RWPE2 (cell line): ENCODE measurements around the gene PAK2.
"Not testable (repeated sequence)": the region's sequence is repeated elsewhere in the genome, so short reads cannot be mapped to it uniquely, and the experiment has no call there.

ENCODE experiments used
- ATAC-seq: fragments of 200-7000 bp; cut with Tn5 transposase; 3 replicates; pipeline ENCODE4 v1.9.1; 2021; ENCODE audit warnings: low read depth
- DNase-seq: peaks from one replicate; pipeline ENCODE4 v3.0.0-alpha.2; 2020; ENCODE audit warnings: low spot score
- H3K27ac ChIP-seq: fragments of 450-650 bp; 2 replicates; pipeline ENCODE4 v1.5.1; 2017; ENCODE audit warnings: mild to moderate bottlenecking; ENCODE audit not compliant: poor library complexity, severe bottlenecking
- H3K27me3 ChIP-seq: fragments of 250-450 bp; sonication (Bioruptor Pico); 2 replicates; pipeline ENCODE4 v1.5.1; 2021; ENCODE audit warnings: mild to moderate bottlenecking, moderate library complexity; ENCODE audit not compliant: insufficient read depth, poor library complexity, severe bottlenecking
- H3K36me3 ChIP-seq: fragments of 250-450 bp; sonication (Bioruptor Pico); 2 replicates; pipeline ENCODE4 v1.5.1; 2020; ENCODE audit warnings: low read depth, mild to moderate bottlenecking, moderate library complexity
- H3K4me1 ChIP-seq: fragments of 250-450 bp; sonication (Bioruptor Pico); 2 replicates; pipeline ENCODE4 v1.5.1; 2021; ENCODE audit warnings: mild to moderate bottlenecking, moderate library complexity; ENCODE audit not compliant: insufficient read depth, poor library complexity, severe bottlenecking
- H3K4me3 ChIP-seq: fragments of 250-450 bp; sonication (Bioruptor Pico); 2 replicates; pipeline ENCODE4 v1.5.1; 2021; ENCODE audit warnings: mild to moderate bottlenecking, moderate library complexity; ENCODE audit not compliant: severe bottlenecking
- H3K9me3 ChIP-seq: fragments of 250-450 bp; sonication (Bioruptor Pico); 2 replicates; pipeline ENCODE4 v1.5.1; 2021; ENCODE audit warnings: mild to moderate bottlenecking, moderate library complexity; ENCODE audit not compliant: severe bottlenecking
- CTCF ChIP-seq: fragments of 450-650 bp; IDR thresholded peaks from one replicate; pipeline ENCODE4 v1.5.1; 2017; ENCODE audit warnings: mild to moderate bottlenecking, moderate library complexity; ENCODE audit not compliant: poor library complexity, severe bottlenecking

The PAK2 gene

GRCh38 chr3:196867155-196867506 lies 127.5 kb downstream of the PAK2 start:
- Histone ChIP-seq H3K4me1 (peaks cover 3% of the 10 kb centered on the region), H3K27me3 (no peaks in the 10 kb centered on the region), H3K36me3 (peaks cover 16% of the 10 kb centered on the region), H3K9me3 (no peaks in the 10 kb centered on the region), H3K27ac (peak overlapping the region; percentile 44), H3K4me3 (peak overlapping the region; percentile 100)
- ATAC-seq (no peak), DNase-seq (no peak)
- no peak for TF ChIP-seq CTCF

GRCh38 chr3:196867507-196868296 lies 128.0 kb downstream of the PAK2 start, which contains the start of gene SENP5:
SENP5 (plus strand) TSS chr3:196867920; CDS start chr3:196885182, 17,262 bp downstream.
- Histone ChIP-seq H3K27me3 (no peaks in the 10 kb centered on the region), H3K27ac (peak within 1 kb of the TSS; percentile 44), H3K4me3 (peak within 1 kb of the TSS; percentile 100), H3K36me3 (peaks cover 16% of the 10 kb centered on the region), H3K4me1 (peaks cover 3% of the 10 kb centered on the region), H3K9me3 (no peaks in the 10 kb centered on the region)
- DNase-seq (peak; percentile 86), ATAC-seq (peak; percentile 87)
- TF ChIP-seq CTCF, result peak; percentile 14

- peak; percentile 57 for DNase-seq
- Histone ChIP-seq H3K4me3 (peak overlapping the region; percentile 100), H3K27ac (peak overlapping the region; percentile 44), H3K9me3 (no peaks in the 10 kb centered on the region), H3K4me1 (peaks cover 3% of the 10 kb centered on the region), H3K27me3 (no peaks in the 10 kb centered on the region), H3K36me3 (peaks cover 16% of the 10 kb centered on the region)
- peak; percentile 55 for ATAC-seq
- peak; percentile 7 for TF ChIP-seq CTCF
Observed at GRCh38 chr3:196868297-196868661, 128.6 kb downstream of the PAK2 start.

GRCh38 chr3:196872316-196872715 lies 132.7 kb downstream of the PAK2 start:
- ATAC-seq (no peak), DNase-seq (no peak)
- H3K27me3 ChIP-seq, result no peaks in the 10 kb centered on the region
- no peaks in the 10 kb centered on the region for H3K9me3 ChIP-seq
- H3K36me3 ChIP-seq, result peaks cover 20% of the 10 kb centered on the region
- no peak overlapping the region for H3K4me3 ChIP-seq
- H3K27ac ChIP-seq, result no peak overlapping the region
- TF ChIP-seq CTCF, result no peak
- no peaks in the 10 kb centered on the region for H3K4me1 ChIP-seq

- not testable (repeated sequence) for H3K9me3 ChIP-seq, H3K27me3 ChIP-seq, H3K4me1 ChIP-seq, DNase-seq, H3K4me3 ChIP-seq, ATAC-seq, H3K27ac ChIP-seq
- H3K36me3 ChIP-seq, result peaks cover 20% of the 10 kb centered on the region
Observed at GRCh38 chr3:196874511-196875094, 134.9 kb downstream of the PAK2 start.
